DMS79 (cell line): ENCODE measurements around the gene WHRN.
A peak's percentile ranks its signal among the peaks of the same experiment; 100 is the strongest.

Source experiments
- DNase-seq: peaks from one replicate; lab custom pipeline; 2025; lab: John Stamatoyannopoulos, UW

Gene WHRN

GRCh38 chr9:114448706-114449105 is 56.6 kb downstream of the WHRN start:
- peak; percentile 35 for DNase-seq

- DNase-seq = no peak
These were observed 58.4 kb downstream of the WHRN start for GRCh38 chr9:114446672-114447450.

GRCh38 chr9:114446036-114446435 is 59.2 kb downstream of the WHRN start:
- DNase-seq = no peak

- DNase-seq = no peak
These were observed 59.7 kb downstream of the WHRN start for GRCh38 chr9:114445616-114446015.

GRCh38 chr9:114442022-114442421 is 63.3 kb downstream of the WHRN start:
- no peak for DNase-seq

GRCh38 chr9:114437401-114437893 is 67.8 kb downstream of the WHRN start:
- DNase-seq = no peak

GRCh38 chr9:114434878-114435311 is 70.4 kb downstream of the WHRN start:
- no peak for DNase-seq

- DNase-seq = no peak
These were observed 71.5 kb downstream of the WHRN start for GRCh38 chr9:114433720-114434255.

GRCh38 chr9:114433086-114433485 is 72.2 kb downstream of the WHRN start:
- no peak for DNase-seq

- DNase-seq = no peak
These were observed 72.8 kb downstream of the WHRN start for GRCh38 chr9:114432323-114433067.

- DNase-seq = no peak
These were observed 73.5 kb downstream of the WHRN start for GRCh38 chr9:114431770-114432169.

GRCh38 chr9:114431003-114431402 is 74.3 kb downstream of the WHRN start:
- DNase-seq = no peak

GRCh38 chr9:114430457-114430856 is 74.8 kb downstream of the WHRN start:
- peak; percentile 52 for DNase-seq

- DNase-seq = no peak
These were observed 75.8 kb downstream of the WHRN start for GRCh38 chr9:114429488-114429887.

- no peak for DNase-seq
These were observed 76.8 kb downstream of the WHRN start for GRCh38 chr9:114428466-114428865.

GRCh38 chr9:114427644-114428043 is 77.6 kb downstream of the WHRN start:
- no peak for DNase-seq

- no peak for DNase-seq
These were observed 79.0 kb downstream of the WHRN start for GRCh38 chr9:114426046-114426948.

GRCh38 chr9:114425126-114425525 is 80.1 kb downstream of the WHRN start:
- DNase-seq = no peak

- no peak for DNase-seq
These were observed 81.1 kb downstream of the WHRN start for GRCh38 chr9:114424126-114424525.

GRCh38 chr9:114423181-114423580 is 82.1 kb downstream of the WHRN start:
- no peak for DNase-seq

- DNase-seq = no peak
These were observed 84.1 kb downstream of the WHRN start for GRCh38 chr9:114421147-114421546.

- no peak for DNase-seq
These were observed 85.5 kb downstream of the WHRN start for GRCh38 chr9:114419796-114420195.
